NAMALWA (cell line): ENCODE data around the gene OR52M1.
"Not testable (repeated sequence)": the region's sequence is repeated elsewhere in the genome, so short reads cannot be mapped to it uniquely, and the experiment has no call there.

Source experiments
- DNase-seq: peaks from one replicate; pipeline ENCODE4 v3.0.0-alpha.2; 2015; ENCODE audit warnings: low spot score

The OR52M1 gene

GRCh38 chr11:4544891-4545290 lies at the start of gene OR52M1:
OR52M1 (plus strand) TSS chr11:4545191; CDS start chr11:4545191, 0 bp downstream.
- no peak for DNase-seq

GRCh38 chr11:4495487-4495886 lies 49.5 kb upstream of the OR52M1 start:
- no peak for DNase-seq

- DNase-seq, result no peak
Measured at GRCh38 chr11:4495986-4496385, 49.0 kb upstream of the OR52M1 start.

GRCh38 chr11:4496557-4497248 lies 48.3 kb upstream of the OR52M1 start:
- no peak for DNase-seq

- DNase-seq, result no peak
Measured at GRCh38 chr11:4508886-4509285, 36.1 kb upstream of the OR52M1 start.

GRCh38 chr11:4511282-4512245 lies 33.4 kb upstream of the OR52M1 start:
- no peak for DNase-seq

- DNase-seq, result no peak
Measured at GRCh38 chr11:4514196-4514595, 30.8 kb upstream of the OR52M1 start.

- no peak for DNase-seq
Measured at GRCh38 chr11:4522339-4522738, 22.7 kb upstream of the OR52M1 start.

GRCh38 chr11:4522752-4523151 lies 22.2 kb upstream of the OR52M1 start:
- no peak for DNase-seq

GRCh38 chr11:4523666-4524065 lies 21.3 kb upstream of the OR52M1 start:
- no peak for DNase-seq

GRCh38 chr11:4527926-4528325 lies 17.1 kb upstream of the OR52M1 start:
- DNase-seq, result no peak

GRCh38 chr11:4531686-4532085 lies 13.3 kb upstream of the OR52M1 start:
- not testable (repeated sequence) for DNase-seq

GRCh38 chr11:4539603-4540219 lies 5.3 kb upstream of the OR52M1 start:
- DNase-seq, result peak; percentile 57

- no peak for DNase-seq
Measured at GRCh38 chr11:4541071-4541470, 3.9 kb upstream of the OR52M1 start.

GRCh38 chr11:4543561-4543960 lies 1.4 kb upstream of the OR52M1 start:
- no peak for DNase-seq

- no peak for DNase-seq
Measured at GRCh38 chr11:4546878-4547277, 1.9 kb downstream of the OR52M1 start.

- DNase-seq, result no peak
Measured at GRCh38 chr11:4547416-4547815, 2.4 kb downstream of the OR52M1 start.

- DNase-seq, result peak; percentile 19
Measured at GRCh38 chr11:4551346-4551979, 6.5 kb downstream of the OR52M1 start.

- DNase-seq, result no peak
Measured at GRCh38 chr11:4559527-4560440, 14.8 kb downstream of the OR52M1 start.

GRCh38 chr11:4560467-4560866 lies 15.5 kb downstream of the OR52M1 start:
- DNase-seq, result no peak

- DNase-seq, result no peak
Measured at GRCh38 chr11:4565371-4565770, 20.4 kb downstream of the OR52M1 start.
